ENCODE data around the gene USP2. TPM values are rescaled to one million over a fixed set of nuclear protein-coding genes. Genes with fewer than 3 reads are reported as not detected.

Gene USP2
- polyA plus RNA-seq, 1 donor = 4.2 TPM

GRCh38 chr11:119363081-119363850 is 18.2 kb downstream of the USP2 start:
- Histone ChIP-seq H3K4me3 (ENCODE audit: low read length) (peak overlapping the region; percentile 41), H3K27me3 (ENCODE audit: control insufficient read depth, insufficient read depth, low read length) (peaks cover 3% of the 10 kb centered on the region), H3K36me3 (ENCODE audit: control insufficient read depth, insufficient read depth, low read length) (peaks cover 9% of the 10 kb centered on the region), H3K27ac (ENCODE audit: low read length) (no peak overlapping the region), H3K4me1 (ENCODE audit: control insufficient read depth, insufficient read depth, low read length) (peaks cover 68% of the 10 kb centered on the region), H3K9me3 (ENCODE audit: control insufficient read depth, low read depth, low read length) (peaks cover 3% of the 10 kb centered on the region)
- DNase-seq = peak in 1 of 2 donors; percentile 16
- no CpG with 5 or more reads among the region's 44 CpGs for WGBS (ENCODE audit: insufficient coverage, low lambda C conversion rate)

GRCh38 chr11:119362741-119363080 is 18.8 kb downstream of the USP2 start:
- WGBS (ENCODE audit: insufficient coverage, low lambda C conversion rate) = no CpG with 5 or more reads among the region's 5 CpGs
- DNase-seq = no peak
- Histone ChIP-seq H3K9me3 (ENCODE audit: control insufficient read depth, low read depth, low read length) (peaks cover 3% of the 10 kb centered on the region), H3K27ac (ENCODE audit: low read length) (no peak overlapping the region), H3K27me3 (ENCODE audit: control insufficient read depth, insufficient read depth, low read length) (peaks cover 3% of the 10 kb centered on the region), H3K36me3 (ENCODE audit: control insufficient read depth, insufficient read depth, low read length) (peaks cover 9% of the 10 kb centered on the region), H3K4me3 (ENCODE audit: low read length) (no peak overlapping the region), H3K4me1 (ENCODE audit: control insufficient read depth, insufficient read depth, low read length) (peaks cover 62% of the 10 kb centered on the region)

- Histone ChIP-seq H3K27me3 (ENCODE audit: control insufficient read depth, insufficient read depth, low read length) (peaks cover 3% of the 10 kb centered on the region), H3K27ac (ENCODE audit: low read length) (peak overlapping the region; percentile 91), H3K4me1 (ENCODE audit: control insufficient read depth, insufficient read depth, low read length) (peaks cover 57% of the 10 kb centered on the region), H3K9me3 (ENCODE audit: control insufficient read depth, low read depth, low read length) (peaks cover 3% of the 10 kb centered on the region), H3K36me3 (ENCODE audit: control insufficient read depth, insufficient read depth, low read length) (peaks cover 9% of the 10 kb centered on the region), H3K4me3 (ENCODE audit: low read length) (no peak overlapping the region)
- WGBS (ENCODE audit: insufficient coverage, low lambda C conversion rate) = no CpG with 5 or more reads among the region's 11 CpGs
- peak in 1 of 2 donors; percentile 8 for DNase-seq
Measured at GRCh38 chr11:119361941-119362725, 19.4 kb downstream of the USP2 start.

- no peak overlapping the region for H3K4me3 ChIP-seq (ENCODE audit: low read length)
Measured at GRCh38 chr11:119361056-119361787, 20.3 kb downstream of the USP2 start.

GRCh38 chr11:119359365-119360214 is 21.9 kb downstream of the USP2 start:
- Histone ChIP-seq H3K27me3 (ENCODE audit: control insufficient read depth, insufficient read depth, low read length) (peaks cover 1% of the 10 kb centered on the region), H3K9me3 (ENCODE audit: control insufficient read depth, low read depth, low read length) (peaks cover 3% of the 10 kb centered on the region), H3K27ac (ENCODE audit: low read length) (no peak overlapping the region), H3K4me1 (ENCODE audit: control insufficient read depth, insufficient read depth, low read length) (peaks cover 39% of the 10 kb centered on the region), H3K4me3 (ENCODE audit: low read length) (no peak overlapping the region), H3K36me3 (ENCODE audit: control insufficient read depth, insufficient read depth, low read length) (peaks cover 9% of the 10 kb centered on the region)
- no CpG with 5 or more reads among the region's 10 CpGs for WGBS (ENCODE audit: insufficient coverage, low lambda C conversion rate)
- no peak for DNase-seq

More at GRCh38 chr11:119361056-119361787, 20.3 kb downstream of the USP2 start:
- no CpG with 5 or more reads among the region's 8 CpGs for WGBS (ENCODE audit: insufficient coverage, low lambda C conversion rate)
- Histone ChIP-seq H3K9me3 (ENCODE audit: control insufficient read depth, low read depth, low read length) (peaks cover 3% of the 10 kb centered on the region), H3K27me3 (ENCODE audit: control insufficient read depth, insufficient read depth, low read length) (peaks cover 3% of the 10 kb centered on the region), H3K27ac (ENCODE audit: low read length) (peak overlapping the region; percentile 91), H3K4me1 (ENCODE audit: control insufficient read depth, insufficient read depth, low read length) (peaks cover 48% of the 10 kb centered on the region), H3K36me3 (ENCODE audit: control insufficient read depth, insufficient read depth, low read length) (peaks cover 9% of the 10 kb centered on the region)
- peak; percentile 78 to 90 for DNase-seq

- WGBS (ENCODE audit: insufficient coverage, low lambda C conversion rate) = no CpG with 5 or more reads among the region's 13 CpGs
- Histone ChIP-seq H3K4me3 (ENCODE audit: low read length) (peak overlapping the region; percentile 51), H3K27ac (ENCODE audit: low read length) (no peak overlapping the region), H3K9me3 (ENCODE audit: control insufficient read depth, low read depth, low read length) (no peaks in the 10 kb centered on the region), H3K27me3 (ENCODE audit: control insufficient read depth, insufficient read depth, low read length) (no peaks in the 10 kb centered on the region), H3K36me3 (ENCODE audit: control insufficient read depth, insufficient read depth, low read length) (peaks cover 9% of the 10 kb centered on the region), H3K4me1 (ENCODE audit: control insufficient read depth, insufficient read depth, low read length) (peaks cover 30% of the 10 kb centered on the region)
- no peak for DNase-seq
Measured at GRCh38 chr11:119357074-119357473, 24.4 kb downstream of the USP2 start.

- no CpG with 5 or more reads among the region's 54 CpGs for WGBS (ENCODE audit: insufficient coverage, low lambda C conversion rate)
- peaks cover 24% of the 10 kb centered on the region for H3K4me1 ChIP-seq (ENCODE audit: control insufficient read depth, insufficient read depth, low read length)
- peak overlapping the region; percentile 52 for H3K27ac ChIP-seq (ENCODE audit: low read length)
- peak; percentile 74 to 80 for DNase-seq
- H3K4me3 ChIP-seq (ENCODE audit: low read length) = peak overlapping the region; percentile 51
- no peaks in the 10 kb centered on the region for H3K27me3 ChIP-seq (ENCODE audit: control insufficient read depth, insufficient read depth, low read length)
- peaks cover 9% of the 10 kb centered on the region for H3K36me3 ChIP-seq (ENCODE audit: control insufficient read depth, insufficient read depth, low read length)
- no peaks in the 10 kb centered on the region for H3K9me3 ChIP-seq (ENCODE audit: control insufficient read depth, low read depth, low read length)
Measured at GRCh38 chr11:119356349-119357031, 25.0 kb downstream of the USP2 start.

- H3K27me3 ChIP-seq (ENCODE audit: control insufficient read depth, insufficient read depth, low read length) = no peaks in the 10 kb centered on the region
- H3K36me3 ChIP-seq (ENCODE audit: control insufficient read depth, insufficient read depth, low read length) = peaks cover 9% of the 10 kb centered on the region
- WGBS (ENCODE audit: insufficient coverage, low lambda C conversion rate) = no CpG with 5 or more reads among the region's 9 CpGs
- peaks cover 15% of the 10 kb centered on the region for H3K4me1 ChIP-seq (ENCODE audit: control insufficient read depth, insufficient read depth, low read length)
- no peak overlapping the region for H3K4me3 ChIP-seq (ENCODE audit: low read length)
- H3K27ac ChIP-seq (ENCODE audit: low read length) = no peak overlapping the region
- DNase-seq = no peak
- H3K9me3 ChIP-seq (ENCODE audit: control insufficient read depth, low read depth, low read length) = no peaks in the 10 kb centered on the region
Measured at GRCh38 chr11:119355091-119355843, 26.2 kb downstream of the USP2 start.

GRCh38 chr11:119352857-119353260 is 28.6 kb downstream of the USP2 start:
- Histone ChIP-seq H3K9me3 (ENCODE audit: control insufficient read depth, low read depth, low read length) (no peaks in the 10 kb centered on the region), H3K4me1 (ENCODE audit: control insufficient read depth, insufficient read depth, low read length) (peaks cover 12% of the 10 kb centered on the region), H3K27ac (ENCODE audit: low read length) (peak overlapping the region; percentile 16), H3K4me3 (ENCODE audit: low read length) (no peak overlapping the region), H3K27me3 (ENCODE audit: control insufficient read depth, insufficient read depth, low read length) (no peaks in the 10 kb centered on the region), H3K36me3 (ENCODE audit: control insufficient read depth, insufficient read depth, low read length) (no peaks in the 10 kb centered on the region)
- peak; percentile 86 to 92 for DNase-seq
- WGBS (ENCODE audit: insufficient coverage, low lambda C conversion rate) = no CpG with 5 or more reads among the region's 4 CpGs

Measured in large intestine (tissue), 3 donors.